ENCODE data around the gene PHF2.

GRCh38 chr9:93673839-93674334 is 97.5 kb downstream of the PHF2 start:
- TF ChIP-seq, protein P1, sequence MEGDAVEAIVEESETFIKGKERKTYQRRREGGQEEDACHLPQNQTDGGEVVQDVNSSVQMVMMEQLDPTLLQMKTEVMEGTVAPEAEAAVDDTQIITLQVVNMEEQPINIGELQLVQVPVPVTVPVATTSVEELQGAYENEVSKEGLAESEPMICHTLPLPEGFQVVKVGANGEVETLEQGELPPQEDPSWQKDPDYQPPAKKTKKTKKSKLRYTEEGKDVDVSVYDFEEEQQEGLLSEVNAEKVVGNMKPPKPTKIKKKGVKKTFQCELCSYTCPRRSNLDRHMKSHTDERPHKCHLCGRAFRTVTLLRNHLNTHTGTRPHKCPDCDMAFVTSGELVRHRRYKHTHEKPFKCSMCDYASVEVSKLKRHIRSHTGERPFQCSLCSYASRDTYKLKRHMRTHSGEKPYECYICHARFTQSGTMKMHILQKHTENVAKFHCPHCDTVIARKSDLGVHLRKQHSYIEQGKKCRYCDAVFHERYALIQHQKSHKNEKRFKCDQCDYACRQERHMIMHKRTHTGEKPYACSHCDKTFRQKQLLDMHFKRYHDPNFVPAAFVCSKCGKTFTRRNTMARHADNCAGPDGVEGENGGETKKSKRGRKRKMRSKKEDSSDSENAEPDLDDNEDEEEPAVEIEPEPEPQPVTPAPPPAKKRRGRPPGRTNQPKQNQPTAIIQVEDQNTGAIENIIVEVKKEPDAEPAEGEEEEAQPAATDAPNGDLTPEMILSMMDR (IDR thresholded peaks at IDR 0.05): no peak
- TF ChIP-seq EZH2 (IDR thresholded peaks at IDR 0.05; ENCODE audit: borderline replicate concordance, insufficient read depth, low read depth, low read length, poor library complexity, severe bottlenecking): no peak
